ENCODE results near the gene RUSC2.
A peak's percentile ranks its signal among the peaks of the same experiment; 100 is the strongest.

RUSC2 gene, protein sequence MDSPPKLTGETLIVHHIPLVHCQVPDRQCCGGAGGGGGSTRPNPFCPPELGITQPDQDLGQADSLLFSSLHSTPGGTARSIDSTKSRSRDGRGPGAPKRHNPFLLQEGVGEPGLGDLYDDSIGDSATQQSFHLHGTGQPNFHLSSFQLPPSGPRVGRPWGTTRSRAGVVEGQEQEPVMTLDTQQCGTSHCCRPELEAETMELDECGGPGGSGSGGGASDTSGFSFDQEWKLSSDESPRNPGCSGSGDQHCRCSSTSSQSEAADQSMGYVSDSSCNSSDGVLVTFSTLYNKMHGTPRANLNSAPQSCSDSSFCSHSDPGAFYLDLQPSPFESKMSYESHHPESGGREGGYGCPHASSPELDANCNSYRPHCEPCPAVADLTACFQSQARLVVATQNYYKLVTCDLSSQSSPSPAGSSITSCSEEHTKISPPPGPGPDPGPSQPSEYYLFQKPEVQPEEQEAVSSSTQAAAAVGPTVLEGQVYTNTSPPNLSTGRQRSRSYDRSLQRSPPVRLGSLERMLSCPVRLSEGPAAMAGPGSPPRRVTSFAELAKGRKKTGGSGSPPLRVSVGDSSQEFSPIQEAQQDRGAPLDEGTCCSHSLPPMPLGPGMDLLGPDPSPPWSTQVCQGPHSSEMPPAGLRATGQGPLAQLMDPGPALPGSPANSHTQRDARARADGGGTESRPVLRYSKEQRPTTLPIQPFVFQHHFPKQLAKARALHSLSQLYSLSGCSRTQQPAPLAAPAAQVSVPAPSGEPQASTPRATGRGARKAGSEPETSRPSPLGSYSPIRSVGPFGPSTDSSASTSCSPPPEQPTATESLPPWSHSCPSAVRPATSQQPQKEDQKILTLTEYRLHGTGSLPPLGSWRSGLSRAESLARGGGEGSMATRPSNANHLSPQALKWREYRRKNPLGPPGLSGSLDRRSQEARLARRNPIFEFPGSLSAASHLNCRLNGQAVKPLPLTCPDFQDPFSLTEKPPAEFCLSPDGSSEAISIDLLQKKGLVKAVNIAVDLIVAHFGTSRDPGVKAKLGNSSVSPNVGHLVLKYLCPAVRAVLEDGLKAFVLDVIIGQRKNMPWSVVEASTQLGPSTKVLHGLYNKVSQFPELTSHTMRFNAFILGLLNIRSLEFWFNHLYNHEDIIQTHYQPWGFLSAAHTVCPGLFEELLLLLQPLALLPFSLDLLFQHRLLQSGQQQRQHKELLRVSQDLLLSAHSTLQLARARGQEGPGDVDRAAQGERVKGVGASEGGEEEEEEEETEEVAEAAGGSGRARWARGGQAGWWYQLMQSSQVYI (N-terminal part only)

GRCh38 chr9:35489313-35490154, at the start of gene RUSC2:
TSS of gene RUSC2 (plus strand) at chr9:35490111. CDS start at chr9:35546522, 56,411 bp downstream.
- Histone ChIP-seq H3K27ac (no peak within 1 kb of the TSS), H3K4me3 (ENCODE audit: low read depth in 1 of 2, low read length in 1 of 2) (peak within 1 kb of the TSS; percentile 47 to 61), H3K4me1 (ENCODE audit: control insufficient read depth in 1 of 2, insufficient read depth in 1 of 2, low read depth in 1 of 2, low read length in 1 of 2) (peaks cover 15 to 16% of the 10 kb centered on the region in 2 experiments), H3K9me3 (no peaks in the 10 kb centered on the region), H3K27me3 (peaks cover 22% of the 10 kb centered on the region), H3K36me3 (no peaks in the 10 kb centered on the region)
- no peak for TF ChIP-seq CTCF (IDR thresholded peaks at IDR 0.05)

GRCh38 chr9:35446012-35446411, 43.9 kb upstream of the RUSC2 start:
- no peaks in the 10 kb centered on the region for H3K9me3 ChIP-seq
- H3K36me3 ChIP-seq, result no peaks in the 10 kb centered on the region
- TF ChIP-seq CTCF (IDR thresholded peaks at IDR 0.05), result no peak
- no peak overlapping the region for H3K27ac ChIP-seq
- H3K27me3 ChIP-seq, result peaks cover 28% of the 10 kb centered on the region
- no peak overlapping the region for H3K4me3 ChIP-seq (ENCODE audit: low read depth in 1 of 2, low read length in 1 of 2)
- no peaks in the 10 kb centered on the region for H3K4me1 ChIP-seq (ENCODE audit: control insufficient read depth in 1 of 2, insufficient read depth in 1 of 2, low read depth in 1 of 2, low read length in 1 of 2)

DNA sequence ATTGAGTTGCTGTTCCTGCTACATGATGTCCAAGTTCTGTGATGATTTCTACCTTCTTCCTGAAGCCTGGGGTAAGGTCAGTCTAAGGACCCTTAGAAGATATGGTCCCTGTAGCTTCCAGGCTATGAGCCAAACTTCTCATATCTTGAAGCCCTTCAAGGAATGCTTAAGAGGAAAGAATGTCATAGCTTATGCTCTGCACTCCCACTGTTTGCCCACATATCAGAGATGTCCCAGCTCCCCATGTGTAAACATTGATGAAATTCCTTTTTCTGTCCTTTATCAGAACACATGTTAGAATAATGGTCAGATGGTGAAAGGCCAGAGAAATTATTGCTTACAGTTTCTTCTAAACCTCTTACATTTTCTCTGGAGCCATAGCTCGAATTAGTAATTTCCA, 41.4 kb upstream of the RUSC2 start:
- peaks cover 32% of the 10 kb centered on the region for H3K27me3 ChIP-seq
- no peaks in the 10 kb centered on the region for H3K9me3 ChIP-seq
- no peak for TF ChIP-seq CTCF (IDR thresholded peaks at IDR 0.05)
- no peak overlapping the region for H3K27ac ChIP-seq
- H3K4me3 ChIP-seq (ENCODE audit: low read depth in 1 of 2, low read length in 1 of 2), result no peak overlapping the region
- no peaks in the 10 kb centered on the region for H3K4me1 ChIP-seq (ENCODE audit: control insufficient read depth in 1 of 2, insufficient read depth in 1 of 2, low read depth in 1 of 2, low read length in 1 of 2)
- H3K36me3 ChIP-seq, result no peaks in the 10 kb centered on the region

GRCh38 chr9:35452481-35452880, 37.4 kb upstream of the RUSC2 start:
- no peaks in the 10 kb centered on the region for H3K4me1 ChIP-seq (ENCODE audit: control insufficient read depth in 1 of 2, insufficient read depth in 1 of 2, low read depth in 1 of 2, low read length in 1 of 2)
- H3K27ac ChIP-seq, result no peak overlapping the region
- no peaks in the 10 kb centered on the region for H3K36me3 ChIP-seq
- TF ChIP-seq CTCF (IDR thresholded peaks at IDR 0.05), result no peak
- H3K4me3 ChIP-seq (ENCODE audit: low read depth in 1 of 2, low read length in 1 of 2), result no peak overlapping the region
- no peaks in the 10 kb centered on the region for H3K9me3 ChIP-seq
- peaks cover 28% of the 10 kb centered on the region for H3K27me3 ChIP-seq
